Fibroblast of skin of right biceps (primary cell): ENCODE measurements around the gene UFM1.
"Not testable (repeated sequence)": the region's sequence is repeated elsewhere in the genome, so short reads cannot be mapped to it uniquely, and the experiment has no call there.

ENCODE experiments used
- DNase-seq: peaks from one replicate; pipeline ENCODE4 v3.0.0-alpha.2; 2013

The UFM1 gene

DNA sequence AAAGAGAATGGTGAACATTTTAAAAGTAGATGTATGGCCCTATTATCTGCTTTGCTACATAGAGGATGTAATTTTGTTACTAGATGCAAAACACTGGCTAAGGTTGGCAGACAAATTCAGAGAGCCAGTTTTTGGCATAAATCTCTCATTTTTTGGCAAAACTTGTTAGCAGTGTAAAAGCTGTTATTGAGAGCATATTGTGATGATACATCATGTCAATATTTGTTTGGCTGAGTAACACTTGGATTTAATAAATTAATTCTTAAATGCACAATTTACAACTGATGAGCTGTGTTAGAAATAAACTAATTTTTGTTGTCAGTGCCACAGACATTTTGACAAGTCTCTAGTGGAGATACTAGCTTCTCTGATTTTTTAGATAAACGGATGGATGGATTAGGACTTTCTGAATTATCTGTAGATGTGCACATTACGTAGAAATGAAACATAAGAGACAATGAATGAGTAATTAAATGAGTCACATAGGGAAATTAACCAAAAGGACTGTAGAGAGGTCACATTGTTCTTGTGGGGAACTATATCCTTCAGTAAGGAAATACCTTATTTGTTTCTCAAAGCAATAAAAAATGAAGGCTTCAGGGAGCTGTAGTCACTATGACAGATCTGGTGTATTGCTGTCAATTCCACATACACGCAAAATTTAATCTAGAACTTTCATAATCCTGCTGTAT lies 17.4 kb downstream of the UFM1 start:
- peak; percentile 65 for DNase-seq

DNA sequence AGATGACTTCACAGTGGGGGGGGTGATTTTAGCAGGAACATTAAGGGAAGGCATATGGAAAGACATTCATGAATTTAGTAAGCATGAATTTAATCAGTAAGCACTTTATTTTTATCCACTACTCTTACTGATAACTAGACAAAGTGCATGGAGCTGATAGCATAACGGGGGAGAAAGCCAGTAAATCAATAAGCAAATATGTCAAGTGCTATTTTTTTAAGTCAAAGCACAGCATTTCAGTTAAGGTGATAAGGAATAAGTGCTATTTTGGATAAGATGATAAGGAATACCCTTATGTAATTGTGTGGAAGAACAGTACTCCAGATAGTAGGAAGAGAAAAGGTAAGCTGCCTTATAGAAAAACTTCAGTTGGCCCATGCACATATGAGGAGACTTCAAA lies 19.4 kb downstream of the UFM1 start:
- DNase-seq = no peak

DNA sequence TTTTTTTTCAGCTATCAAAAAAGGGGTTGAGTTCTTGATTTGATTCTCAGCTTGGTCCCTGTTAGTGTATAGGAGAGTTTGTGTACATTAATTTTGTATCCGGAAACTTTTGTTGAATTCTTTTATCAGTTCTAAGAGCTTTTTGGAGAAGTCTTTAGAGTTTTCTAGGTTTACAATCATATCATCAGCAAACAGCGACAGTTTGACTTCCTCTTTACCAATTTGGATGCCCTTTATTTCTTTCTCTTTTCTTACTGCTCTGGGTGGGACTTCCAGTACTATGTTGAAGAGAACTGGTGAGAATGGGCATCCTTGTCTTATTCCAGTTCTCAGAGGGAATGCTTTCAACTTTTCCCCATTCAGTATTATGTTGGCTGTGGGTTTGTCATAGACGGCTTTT lies 20.4 kb downstream of the UFM1 start:
- DNase-seq = not testable (repeated sequence)

DNA sequence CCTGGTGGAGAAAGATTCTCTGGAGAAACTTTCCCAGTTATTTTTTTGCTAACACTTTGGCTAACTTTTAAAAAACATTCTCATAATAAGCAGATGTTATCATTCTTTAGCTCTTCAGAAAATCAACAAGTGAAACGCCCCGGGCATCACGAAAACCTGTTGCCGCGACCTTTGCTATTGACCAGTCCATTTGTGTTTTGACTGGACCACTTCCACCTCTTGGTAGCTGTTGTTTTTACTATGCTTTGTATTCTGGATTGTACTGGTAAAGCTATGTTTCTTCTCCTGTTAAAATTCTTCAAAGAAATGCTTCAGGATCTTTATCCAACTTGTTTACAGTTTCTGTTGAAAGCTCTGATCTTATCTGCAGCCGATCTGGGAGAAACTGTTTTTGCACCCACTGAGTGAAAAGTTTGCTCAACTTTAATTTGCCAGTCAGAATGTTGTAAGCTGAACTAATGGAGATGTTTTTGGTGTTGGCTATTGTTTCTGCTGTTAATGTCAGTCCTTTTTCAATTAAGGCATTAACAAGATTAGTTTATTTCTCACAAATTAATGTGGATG lies 23.3 kb downstream of the UFM1 start:
- DNase-seq = no peak

DNA sequence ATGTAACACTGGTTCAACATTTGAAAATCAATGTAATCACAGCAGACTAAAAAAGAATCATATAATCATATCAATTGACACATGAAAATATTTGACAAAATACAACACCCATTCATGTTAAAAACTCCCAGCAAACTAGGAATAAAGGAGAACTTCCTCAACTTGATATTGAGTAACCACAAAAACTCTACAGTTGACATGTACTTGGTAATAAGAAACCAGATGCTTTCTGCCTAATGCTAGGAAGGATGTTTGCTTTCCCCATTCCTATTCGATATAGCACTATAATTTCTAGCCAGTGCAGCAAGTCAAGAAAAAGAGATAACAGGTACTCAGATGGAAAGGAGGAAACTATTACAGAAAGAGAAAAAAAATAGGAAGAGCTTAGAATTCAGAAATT lies 26.9 kb downstream of the UFM1 start:
- peak; percentile 8 for DNase-seq

DNA sequence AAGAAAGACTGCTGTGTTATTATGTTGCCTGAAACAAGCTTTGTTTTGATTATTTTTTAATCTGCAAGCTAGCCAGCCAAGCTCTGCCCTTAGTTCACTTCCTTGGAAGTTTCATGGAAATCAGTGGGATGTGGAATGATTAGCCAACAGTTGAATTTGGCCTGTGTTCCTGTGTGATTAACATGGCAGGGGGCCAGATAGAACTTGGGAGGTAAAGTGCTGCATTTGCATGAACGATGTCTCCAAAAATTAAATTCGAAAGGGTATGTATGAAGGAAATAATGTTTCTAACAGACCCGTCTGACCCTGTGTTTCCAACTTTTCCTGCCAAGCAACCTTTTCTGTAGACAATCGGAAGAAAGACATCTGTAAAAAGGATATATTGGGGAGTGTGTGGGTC lies 32.2 kb downstream of the UFM1 start:
- peak; percentile 34 for DNase-seq

DNA sequence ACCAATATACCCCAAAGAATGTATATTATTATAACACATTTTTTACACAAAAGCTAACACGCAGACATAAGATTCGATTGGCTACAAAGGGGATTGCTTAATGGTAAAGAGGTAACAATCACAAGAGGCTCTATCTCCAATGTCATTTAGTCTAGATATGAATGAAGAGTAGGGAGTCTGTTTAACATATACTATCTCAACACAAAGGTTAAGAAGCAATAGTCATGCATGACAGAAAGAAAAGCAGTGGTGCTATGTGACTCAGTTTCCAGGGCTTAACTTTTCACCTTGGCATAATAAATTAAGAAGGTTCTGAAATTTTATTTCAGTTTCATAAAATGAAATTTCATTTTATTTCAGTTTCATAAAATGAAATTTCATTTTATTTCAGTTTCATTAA lies 33.3 kb downstream of the UFM1 start:
- DNase-seq = peak; percentile 26

DNA sequence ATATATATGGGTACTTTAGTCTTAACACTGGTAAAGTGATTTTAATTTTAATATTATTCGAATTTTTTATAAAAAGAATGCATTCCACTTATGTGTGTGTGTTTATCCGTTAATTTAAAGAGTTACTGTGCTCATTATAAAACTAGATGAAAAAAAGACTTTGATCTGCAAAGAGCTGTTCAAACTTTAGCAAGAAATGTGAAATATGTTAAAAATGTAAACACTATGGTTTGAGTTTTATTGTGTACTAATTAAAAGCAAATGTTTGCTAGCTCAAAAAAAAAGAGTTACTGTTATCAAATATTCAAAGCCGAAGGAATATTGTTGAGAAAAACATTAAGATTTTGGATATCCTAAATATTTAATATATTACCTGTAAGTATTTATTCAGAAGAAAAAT lies 34.5 kb downstream of the UFM1 start:
- DNase-seq = peak; percentile 36

DNA sequence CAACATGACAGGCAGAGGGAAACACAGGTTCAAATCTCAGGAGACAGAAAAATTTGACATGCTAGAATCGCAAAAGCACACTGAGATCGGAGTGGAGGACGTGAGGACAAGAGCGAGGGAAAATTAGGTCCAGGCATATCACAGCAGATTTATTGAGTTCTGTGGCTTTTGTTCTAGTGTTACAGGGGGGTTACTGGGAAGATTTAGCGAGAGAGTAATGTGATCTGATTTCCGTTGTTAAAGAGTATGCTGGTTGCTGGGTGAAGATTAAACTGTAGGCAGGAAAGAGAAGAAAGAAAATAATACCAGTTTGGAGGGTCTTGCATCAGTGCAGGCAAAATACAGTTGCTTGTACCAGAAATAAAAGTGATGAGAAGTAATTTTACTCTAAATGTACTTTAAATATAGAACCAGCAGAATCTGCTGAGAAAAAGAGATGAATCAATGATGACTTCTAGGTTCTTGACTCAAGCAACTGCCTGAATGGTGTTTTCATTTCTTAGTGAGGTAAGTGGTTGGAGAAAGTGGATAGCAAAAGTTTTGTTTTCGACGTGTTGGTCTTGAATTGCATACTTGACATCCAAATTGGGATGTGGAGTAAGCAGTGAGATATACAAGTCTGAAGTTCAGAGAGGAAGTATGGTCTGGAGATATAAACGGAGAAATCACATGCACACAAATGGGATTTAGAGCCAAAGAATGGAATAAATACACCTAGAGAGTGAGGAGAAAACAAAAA lies 35.7 kb downstream of the UFM1 start:
- peak; percentile 42 for DNase-seq

DNA sequence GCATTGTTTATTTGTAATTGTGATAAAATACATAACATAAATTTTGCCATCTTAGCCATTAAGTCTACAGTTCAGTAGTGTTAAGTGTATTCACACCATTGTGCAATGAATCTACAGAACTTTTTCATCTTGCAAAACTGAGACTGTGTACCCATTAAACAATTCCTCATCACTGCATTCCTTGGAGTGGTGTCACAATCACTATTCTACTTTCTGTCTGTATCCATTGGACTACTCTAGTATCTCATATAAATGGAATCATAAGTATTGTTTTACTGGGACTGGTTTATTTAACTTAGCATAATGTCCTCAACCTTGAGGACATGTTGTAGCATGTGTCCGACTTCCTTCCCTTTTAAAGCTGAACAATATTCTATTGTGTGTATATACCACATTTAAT lies 36.8 kb downstream of the UFM1 start:
- peak; percentile 64 for DNase-seq

DNA sequence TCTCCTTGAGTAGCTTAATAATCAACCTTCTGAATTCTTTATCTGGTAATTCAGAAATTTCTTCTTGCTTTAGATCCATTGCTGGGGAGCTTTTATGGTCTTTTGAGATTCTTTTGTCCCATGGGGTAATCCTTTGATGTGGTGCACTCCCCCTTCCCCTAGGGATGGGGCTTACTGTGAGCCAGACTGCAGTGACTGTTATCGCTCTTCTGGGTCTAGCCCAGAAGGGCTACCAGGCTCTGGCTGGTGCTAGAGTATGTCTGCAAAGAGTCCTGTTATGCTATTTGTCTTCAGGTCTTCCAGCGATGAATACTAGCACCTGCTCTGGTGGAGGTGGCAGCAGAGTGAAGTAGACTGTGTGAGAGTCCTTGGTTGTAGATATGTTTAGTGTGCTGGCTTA lies 41.7 kb downstream of the UFM1 start:
- DNase-seq = no peak

DNA sequence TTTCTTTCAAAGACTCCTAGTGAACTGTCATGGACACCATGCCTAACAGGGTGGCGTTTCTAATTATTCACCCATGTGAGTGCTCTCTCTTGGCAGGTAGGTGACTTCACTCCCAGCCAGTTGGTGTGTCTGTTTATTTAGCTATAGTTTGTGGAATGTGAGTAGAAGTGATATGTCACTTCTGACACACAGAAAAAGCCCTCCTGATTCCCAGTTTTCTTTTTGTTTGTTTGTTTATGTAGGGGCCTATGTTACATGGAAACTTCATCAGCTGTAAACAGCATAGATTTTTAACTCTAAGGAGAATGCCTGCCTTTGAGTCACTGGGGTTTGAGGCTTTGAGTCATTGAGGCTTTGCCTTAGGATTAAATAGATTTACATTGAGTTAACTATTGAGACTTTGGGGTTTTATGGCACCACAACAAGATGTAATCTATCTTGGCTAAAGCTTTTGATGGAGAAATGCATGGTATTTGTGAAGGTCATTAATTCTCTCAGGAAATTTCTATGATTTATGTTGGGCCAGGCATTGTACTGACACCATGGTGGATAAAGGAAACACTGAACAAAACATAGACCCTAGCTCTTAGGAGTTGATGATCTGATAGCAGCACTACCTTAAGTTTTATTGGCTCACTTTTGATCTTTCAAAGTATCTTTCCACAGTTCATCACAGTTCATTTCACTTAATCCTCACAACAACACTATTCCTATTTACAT lies 45.3 kb downstream of the UFM1 start:
- DNase-seq = peak; percentile 83

DNA sequence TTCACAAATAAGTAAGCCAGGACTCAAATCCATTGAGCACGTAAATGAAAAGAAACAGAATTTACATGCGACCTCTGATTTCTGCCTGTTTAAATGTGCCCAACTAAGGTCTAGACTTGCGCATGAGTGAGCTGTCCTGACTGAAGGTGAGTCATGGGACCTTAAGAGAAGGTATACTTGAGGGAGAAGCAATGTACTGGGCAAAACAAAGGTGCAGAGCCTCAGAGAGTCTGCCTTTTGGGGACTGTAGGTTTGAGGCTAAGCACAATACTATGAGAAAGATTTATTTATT lies 45.8 kb downstream of the UFM1 start:
- DNase-seq = no peak

DNA sequence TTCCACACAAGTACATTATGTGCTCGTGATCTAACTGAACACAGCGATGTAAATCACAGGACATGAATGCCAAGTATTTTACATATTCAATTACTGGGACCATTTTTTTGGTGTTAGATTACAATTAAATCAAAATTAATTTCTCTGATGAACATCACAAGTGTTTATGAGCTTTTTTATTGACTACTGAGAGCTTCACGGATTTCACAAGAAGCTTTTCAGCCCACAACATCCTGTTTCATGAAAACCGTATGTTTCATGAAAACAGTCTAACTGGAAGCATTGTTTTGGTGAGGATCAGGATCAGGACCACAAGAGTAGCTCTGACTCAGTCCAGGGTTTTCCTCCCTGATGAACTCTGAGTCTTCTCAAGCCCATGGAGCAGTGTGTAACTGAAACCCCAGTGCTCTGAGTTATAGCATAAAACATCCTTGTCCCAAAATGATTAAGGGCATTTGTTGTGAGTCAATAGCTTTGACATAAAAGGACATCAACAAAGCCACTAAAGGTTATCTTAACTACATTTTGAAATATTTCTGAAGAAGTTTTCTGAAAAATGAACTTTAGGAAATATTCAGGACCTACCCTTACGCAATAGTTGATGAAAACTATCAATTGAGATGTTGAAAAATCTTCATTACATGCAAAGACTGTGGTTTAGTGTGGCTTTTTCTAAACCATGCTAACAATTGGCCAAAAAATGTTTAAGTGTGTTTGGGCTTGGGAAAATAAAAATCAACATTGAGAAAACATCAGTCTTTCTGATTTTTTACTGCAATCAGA lies 49.3 kb downstream of the UFM1 start:
- DNase-seq = peak; percentile 91

DNA sequence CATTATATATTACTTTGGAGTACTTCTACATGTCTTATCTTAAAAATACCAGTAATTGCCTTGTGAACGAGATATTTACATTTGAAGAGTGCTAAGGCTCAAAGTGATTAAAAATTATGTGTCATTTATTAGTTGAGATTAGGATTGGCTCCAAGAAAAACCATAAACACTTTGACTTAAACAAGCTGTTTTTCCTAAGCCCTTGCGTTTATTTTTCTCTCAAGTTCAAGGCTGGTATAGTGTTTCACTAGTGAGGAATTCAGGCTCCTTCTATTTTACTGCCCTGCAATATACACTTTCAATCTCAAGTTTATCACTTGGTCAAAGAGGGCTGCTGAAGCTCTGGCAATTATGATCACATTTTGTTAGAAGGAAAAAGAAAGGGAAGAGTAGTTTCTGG lies 49.9 kb downstream of the UFM1 start:
- no peak for DNase-seq

DNA sequence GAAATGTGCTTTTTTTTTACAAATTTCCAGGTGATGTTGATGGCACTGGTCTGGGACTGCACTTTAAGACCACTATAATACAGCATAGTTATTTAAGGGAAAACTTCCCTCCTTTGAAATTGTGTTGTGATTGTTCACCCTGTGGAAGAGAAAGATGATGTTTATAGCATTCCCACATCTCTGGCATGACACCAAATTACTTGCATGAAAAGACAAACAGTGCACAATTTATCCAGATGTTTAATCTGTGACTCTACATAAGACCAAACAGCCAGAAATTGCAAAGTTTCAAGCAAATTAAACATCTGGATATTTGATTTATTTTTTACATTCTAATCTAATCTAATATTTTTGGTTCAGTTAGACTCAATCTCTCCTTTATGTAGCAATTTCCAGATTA lies 51.6 kb downstream of the UFM1 start:
- DNase-seq = no peak

DNA sequence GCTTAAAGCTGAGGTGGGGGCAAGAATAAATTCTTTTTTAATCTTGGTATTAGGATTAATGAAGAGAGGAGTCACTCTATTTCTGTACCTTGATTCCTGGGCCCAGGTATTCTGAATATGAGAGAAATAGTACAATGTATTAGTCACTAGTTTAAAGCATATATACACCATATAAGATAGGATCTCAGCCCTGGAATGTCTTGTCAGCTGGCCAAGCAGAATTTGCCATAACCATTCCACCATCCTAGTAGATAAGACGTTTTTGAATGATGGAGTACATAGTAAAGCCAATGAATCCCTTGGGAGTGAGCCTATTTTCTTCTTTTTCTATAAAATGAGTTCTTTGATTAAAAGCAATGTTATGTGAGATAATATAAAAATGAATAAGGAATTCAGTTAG lies 55.6 kb downstream of the UFM1 start:
- peak; percentile 44 for DNase-seq

DNA sequence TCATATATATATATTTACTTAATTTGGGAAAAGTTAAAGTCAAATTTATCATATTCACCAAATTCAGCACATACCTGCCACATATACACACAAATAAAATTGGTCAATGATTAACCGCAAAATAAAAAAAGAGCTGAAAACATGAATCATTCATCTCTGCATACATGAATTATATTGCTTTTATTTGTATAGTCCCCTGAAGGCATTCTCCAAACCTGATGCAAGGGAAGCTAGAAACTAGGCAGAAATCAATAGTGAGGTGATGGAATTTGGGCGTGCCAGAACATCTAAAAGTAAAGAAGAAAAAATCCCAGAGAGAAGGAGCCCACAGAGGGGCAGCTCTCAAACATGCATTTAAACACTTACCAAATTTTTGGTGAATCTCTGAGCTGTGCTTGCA lies 60.1 kb downstream of the UFM1 start:
- DNase-seq = no peak

DNA sequence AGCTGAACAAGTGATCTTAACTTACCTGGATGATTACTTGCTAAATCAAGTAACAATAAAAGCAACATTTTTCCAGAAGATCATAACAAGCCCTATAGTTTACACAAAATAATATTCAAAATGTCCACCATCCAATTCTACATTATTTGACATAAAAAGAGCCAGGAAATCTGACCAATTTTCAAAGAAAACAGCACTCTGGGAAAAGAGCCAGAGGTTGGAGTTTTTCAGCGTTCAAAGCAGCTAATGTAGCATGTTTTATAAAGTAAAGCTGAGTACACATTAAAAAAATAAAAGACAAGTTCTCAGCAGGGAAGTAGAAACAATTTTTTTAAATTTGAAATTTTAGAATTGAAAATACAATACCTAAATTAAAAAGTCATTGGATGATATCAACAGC lies 62.6 kb downstream of the UFM1 start:
- DNase-seq = no peak
